Measurements from ENCODE around the gene FAM210B.

DNA sequence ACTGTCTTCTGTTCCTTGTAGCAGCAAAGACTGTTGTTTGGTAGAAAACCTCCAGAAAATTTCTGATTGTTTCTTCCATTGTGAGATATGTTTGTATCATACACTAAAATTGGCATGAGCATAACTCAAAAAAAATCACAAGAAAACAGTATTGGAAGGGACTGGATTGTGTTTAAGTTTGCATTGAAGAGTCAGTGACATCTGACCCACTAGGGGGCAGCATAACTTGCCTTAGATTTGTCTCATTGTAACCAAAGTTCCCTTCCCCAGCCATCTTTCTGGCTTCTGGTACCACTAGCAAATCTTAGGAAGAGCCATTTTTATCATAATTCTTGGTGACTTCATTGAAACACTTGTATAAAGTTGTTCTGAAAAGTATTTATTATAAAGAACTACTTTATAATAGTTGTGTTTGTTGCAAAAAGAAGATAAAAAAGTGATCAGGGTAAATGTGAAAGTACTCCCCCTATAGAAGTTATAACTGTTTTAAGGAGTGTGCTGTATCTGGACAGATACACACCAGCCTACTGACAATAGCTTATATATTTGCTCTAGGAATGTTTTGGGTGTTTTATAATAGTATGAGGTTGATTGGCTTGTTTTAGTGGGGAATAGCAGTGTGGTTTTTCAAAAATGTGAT is 41.3 kb downstream of the FAM210B start:
- TF ChIP-seq, protein P1, sequence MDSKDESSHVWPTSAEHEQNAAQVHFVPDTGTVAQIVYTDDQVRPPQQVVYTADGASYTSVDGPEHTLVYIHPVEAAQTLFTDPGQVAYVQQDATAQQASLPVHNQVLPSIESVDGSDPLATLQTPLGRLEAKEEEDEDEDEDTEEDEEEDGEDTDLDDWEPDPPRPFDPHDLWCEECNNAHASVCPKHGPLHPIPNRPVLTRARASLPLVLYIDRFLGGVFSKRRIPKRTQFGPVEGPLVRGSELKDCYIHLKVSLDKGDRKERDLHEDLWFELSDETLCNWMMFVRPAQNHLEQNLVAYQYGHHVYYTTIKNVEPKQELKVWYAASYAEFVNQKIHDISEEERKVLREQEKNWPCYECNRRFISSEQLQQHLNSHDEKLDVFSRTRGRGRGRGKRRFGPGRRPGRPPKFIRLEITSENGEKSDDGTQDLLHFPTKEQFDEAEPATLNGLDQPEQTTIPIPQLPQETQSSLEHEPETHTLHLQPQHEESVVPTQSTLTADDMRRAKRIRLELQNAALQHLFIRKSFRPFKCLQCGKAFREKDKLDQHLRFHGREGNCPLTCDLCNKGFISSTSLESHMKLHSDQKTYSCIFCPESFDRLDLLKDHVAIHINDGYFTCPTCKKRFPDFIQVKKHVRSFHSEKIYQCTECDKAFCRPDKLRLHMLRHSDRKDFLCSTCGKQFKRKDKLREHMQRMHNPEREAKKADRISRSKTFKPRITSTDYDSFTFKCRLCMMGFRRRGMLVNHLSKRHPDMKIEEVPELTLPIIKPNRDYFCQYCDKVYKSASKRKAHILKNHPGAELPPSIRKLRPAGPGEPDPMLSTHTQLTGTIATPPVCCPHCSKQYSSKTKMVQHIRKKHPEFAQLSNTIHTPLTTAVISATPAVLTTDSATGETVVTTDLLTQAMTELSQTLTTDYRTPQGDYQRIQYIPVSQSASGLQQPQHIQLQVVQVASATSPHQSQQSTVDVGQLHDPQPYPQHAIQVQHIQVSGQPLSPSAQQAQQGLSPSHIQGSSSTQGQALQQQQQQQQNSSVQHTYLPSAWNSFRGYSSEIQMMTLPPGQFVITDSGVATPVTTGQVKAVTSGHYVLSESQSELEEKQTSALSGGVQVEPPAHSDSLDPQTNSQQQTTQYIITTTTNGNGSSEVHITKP (IDR thresholded peaks at IDR 0.05; ENCODE audit: partially characterized antibody), result no peak
- no peak for TF ChIP-seq ZNF175 (CRISPR knock-in tag; IDR thresholded peaks at IDR 0.05; ENCODE audit: low read depth)
- TF ChIP-seq SP2 (IDR thresholded peaks at IDR 0.05; ENCODE audit: extremely low read depth, low read depth, low read length, poor library complexity, severe bottlenecking), result no peak
- TF ChIP-seq NELFE (IDR thresholded peaks at IDR 0.05; ENCODE audit: insufficient read depth, insufficient read length), result no peak
- no peak for TF ChIP-seq ZFPM2 (CRISPR knock-in tag; IDR thresholded peaks at IDR 0.05)
- TF ChIP-seq NFE2 (IDR thresholded peaks at IDR 0.05; ENCODE audit: low read depth), result no peak
- no peak for TF ChIP-seq MAFF (IDR thresholded peaks at IDR 0.05; ENCODE audit: low read length)
- TF ChIP-seq, protein P2, sequence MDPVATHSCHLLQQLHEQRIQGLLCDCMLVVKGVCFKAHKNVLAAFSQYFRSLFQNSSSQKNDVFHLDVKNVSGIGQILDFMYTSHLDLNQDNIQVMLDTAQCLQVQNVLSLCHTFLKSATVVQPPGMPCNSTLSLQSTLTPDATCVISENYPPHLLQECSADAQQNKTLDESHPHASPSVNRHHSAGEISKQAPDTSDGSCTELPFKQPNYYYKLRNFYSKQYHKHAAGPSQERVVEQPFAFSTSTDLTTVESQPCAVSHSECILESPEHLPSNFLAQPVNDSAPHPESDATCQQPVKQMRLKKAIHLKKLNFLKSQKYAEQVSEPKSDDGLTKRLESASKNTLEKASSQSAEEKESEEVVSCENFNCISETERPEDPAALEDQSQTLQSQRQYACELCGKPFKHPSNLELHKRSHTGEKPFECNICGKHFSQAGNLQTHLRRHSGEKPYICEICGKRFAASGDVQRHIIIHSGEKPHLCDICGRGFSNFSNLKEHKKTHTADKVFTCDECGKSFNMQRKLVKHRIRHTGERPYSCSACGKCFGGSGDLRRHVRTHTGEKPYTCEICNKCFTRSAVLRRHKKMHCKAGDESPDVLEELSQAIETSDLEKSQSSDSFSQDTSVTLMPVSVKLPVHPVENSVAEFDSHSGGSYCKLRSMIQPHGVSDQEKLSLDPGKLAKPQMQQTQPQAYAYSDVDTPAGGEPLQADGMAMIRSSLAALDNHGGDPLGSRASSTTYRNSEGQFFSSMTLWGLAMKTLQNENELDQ (CRISPR knock-in tag; IDR thresholded peaks at IDR 0.05; ENCODE audit: borderline replicate concordance), result no peak
- 0 out of 2 replicates have a peak, but pooled peaks have one; percentile 32 for TF ChIP-seq MYC (IDR thresholded peaks at IDR 0.05; ENCODE audit: low read depth, low read length)
- no peak for TF ChIP-seq MYC (CRISPR knock-in tag; IDR thresholded peaks at IDR 0.05; ENCODE audit: borderline replicate concordance, low read depth)
